Measurements from ENCODE around the gene ZGPAT.

DNA sequence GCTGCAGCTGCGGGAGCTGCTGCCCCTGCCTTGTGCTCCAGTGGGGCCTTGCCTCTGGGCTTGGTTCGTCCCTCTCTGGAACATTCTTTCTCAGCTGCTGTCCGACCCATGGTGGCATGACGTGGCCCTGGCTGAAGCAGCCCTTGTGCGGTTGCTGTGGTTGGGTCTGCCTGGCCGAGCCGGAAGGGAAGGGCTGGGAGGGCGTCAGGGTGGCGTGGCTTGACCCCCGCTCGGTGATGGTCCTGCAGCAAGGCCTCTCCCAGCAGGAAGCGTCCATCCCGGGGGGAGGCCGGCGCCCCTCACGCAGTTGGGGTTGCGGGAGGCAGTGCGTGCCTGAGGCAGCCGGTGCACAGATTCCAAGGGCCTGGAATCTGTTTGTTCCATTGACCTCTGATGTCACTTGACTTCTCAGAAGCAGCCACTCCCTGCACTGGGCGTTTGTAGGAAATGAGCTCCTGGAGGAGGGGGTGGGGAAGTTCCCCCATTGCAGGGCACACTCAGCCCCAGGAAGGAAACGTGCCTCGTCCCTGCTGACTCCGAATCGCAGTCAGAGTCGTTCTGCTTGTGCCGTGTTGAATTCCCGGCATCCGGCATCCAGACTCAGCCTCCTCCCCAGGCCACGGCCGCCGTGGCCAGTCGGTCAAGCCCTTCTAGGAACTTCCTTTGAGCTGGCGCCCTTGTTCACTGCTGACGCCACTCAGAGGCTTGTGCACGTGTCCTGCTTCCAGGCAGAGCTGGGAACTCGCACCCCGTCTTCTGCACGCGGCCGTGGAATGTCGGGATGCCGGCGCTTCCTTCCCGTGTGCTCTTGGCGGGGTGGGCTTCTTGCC lies 21.1 kb upstream of the ZGPAT start:
- no peak for TF ChIP-seq SUZ12 (IDR thresholded peaks at IDR 0.05; ENCODE audit: extremely low read depth, insufficient read depth, insufficient read length)
- TF ChIP-seq ZNF274 (IDR thresholded peaks at IDR 0.05; ENCODE audit: low read depth, low read length) = no peak
